K562 (cell line): ENCODE measurements around the gene EXOC4. TPM values are rescaled to one million over a fixed set of nuclear protein-coding genes. Genes with fewer than 3 reads are reported as not detected.

Experiments used
- ATAC-seq: fragments of 200-7000 bp; cut with Tn5 transposase; 3 replicates; pipeline ENCODE4 v1.9.1; 2020; ENCODE audit warnings: moderate library complexity
- BruUV-seq: library from RNA; stranded (reverse); fragments of 400-500 nt; replicated peaks from 2 replicates; lab custom pipeline; 2021; lab: Mats Ljungman, UMichigan
- CTCF ChIA-PET: fragments of 300-600 bp; formaldehyde crosslinking; extraction: SDS; loops from one replicate; lab custom pipeline; 2021; ENCODE audit warnings: low intra/inter-chr PET ratio; lab: Yijun Ruan, JAX
- POLR2A ChIA-PET: fragments of 300-600, 350-650 bp; sonication (Branson Sonifier 250); formaldehyde crosslinking; extraction: SDS; loops from one replicate; lab custom pipeline; 2021; ENCODE audit warnings: antibody characterized with exemption, inconsistent platforms; lab: Yijun Ruan, JAX
- DNase-seq, 4 experiments: peaks; one replicate each; pipeline versions ENCODE4 v3.0.0 to v3.0.0-alpha.2; 2011 to 2018; ENCODE audit warnings: low spot score in 3 of 4, mixed read lengths in 3 of 4; ENCODE audit errors: extremely low read depth in 1 of 4
- FAIRE-seq: peaks from 2 replicates; lab custom pipeline; 2011; peaks lifted over from hg19 to GRCh38; lab: Jason Lieb, UNC
- H2AFZ ChIP-seq: 2 replicates; pipeline ENCODE4 v1.6.0; 2011; ENCODE audit warnings: low read depth, low read length, control low read depth, inconsistent platforms
- H3K27ac ChIP-seq: fragments of 200-600 bp; 3 replicates; pipeline ENCODE4 v1.8.0; 2011; ENCODE audit warnings: low read depth, mild to moderate bottlenecking, control low read depth, inconsistent platforms, low read length, moderate library complexity, mixed read lengths; ENCODE audit errors: extremely low read depth
- H3K27me3 ChIP-seq, 2 experiments: fragments of 300-600 bp in 1 of 2; 2 replicates in 1 of 2; 3 replicates in 1 of 2; pipeline versions ENCODE4 v1.6.0 to v1.8.0; 2011; ENCODE audit warnings: inconsistent platforms in 2 of 2, low read length in 2 of 2, mild to moderate bottlenecking in 1 of 2, mixed read lengths in 1 of 2, moderate library complexity in 1 of 2; ENCODE audit not compliant: control insufficient read depth in 2 of 2, insufficient read depth in 2 of 2
- H3K36me3 ChIP-seq: fragments of 300-600 bp; 3 replicates; pipeline ENCODE4 v1.8.0; 2011; ENCODE audit warnings: mild to moderate bottlenecking, low read length, inconsistent platforms; ENCODE audit not compliant: control insufficient read depth, insufficient read depth
- H3K4me1 ChIP-seq, 2 experiments: fragments of 200-600 bp in 1 of 2; replicated peaks in 1 of 2; 2 replicates in 1 of 2; 3 replicates in 1 of 2; pipeline versions ENCODE4 v1.5.1 to v1.8.0; 2011; ENCODE audit warnings: inconsistent platforms in 2 of 2, low read length in 2 of 2, mild to moderate bottlenecking in 1 of 2, mixed read lengths in 1 of 2, moderate library complexity in 1 of 2; ENCODE audit not compliant: control insufficient read depth in 2 of 2, insufficient read depth in 2 of 2
- H3K4me2 ChIP-seq: 2 replicates; pipeline ENCODE4 v1.6.1; 2011; ENCODE audit warnings: low read length, control low read depth, inconsistent platforms, mixed read lengths; ENCODE audit not compliant: insufficient read depth
- H3K4me3 ChIP-seq: fragments of 200-600 bp; sonication (generic), shearing (Covaris generic); 2 replicates; pipeline ENCODE4 v1.5.1; 2016; ENCODE audit warnings: control low read depth, inconsistent platforms
- H3K79me2 ChIP-seq: fragments of 200-600 bp; 3 replicates; pipeline ENCODE4 v1.8.0; 2011; ENCODE audit warnings: low read length, inconsistent platforms; ENCODE audit not compliant: control insufficient read depth, insufficient read depth
- H3K9ac ChIP-seq, 2 experiments: 2 replicates each; pipeline versions ENCODE4 v1.6.0 to v1.6.1; 2011; ENCODE audit warnings: low read depth in 2 of 2, low read length in 2 of 2, control low read depth in 1 of 2, inconsistent platforms in 1 of 2, mild to moderate bottlenecking in 1 of 2, mixed read lengths in 1 of 2; ENCODE audit not compliant: insufficient read depth in 1 of 2
- H3K9me1 ChIP-seq: one replicate; pipeline ENCODE4 v1.6.0; 2011; ENCODE audit warnings: inconsistent platforms, mild to moderate bottlenecking, low read length, moderate library complexity; ENCODE audit not compliant: control insufficient read depth, insufficient read depth
- H3K9me3 ChIP-seq: replicated peaks from 2 replicates; pipeline ENCODE4 v1.5.1; 2011; ENCODE audit warnings: low read depth, low read length, inconsistent platforms; ENCODE audit not compliant: control insufficient read depth, insufficient read depth
- H4K20me1 ChIP-seq: replicated peaks from 2 replicates; pipeline ENCODE4 v1.6.1; 2011; ENCODE audit warnings: low read length, inconsistent platforms, mixed read lengths; ENCODE audit not compliant: control insufficient read depth, insufficient read depth
- NELFE ChIP-seq: IDR thresholded peaks from 2 replicates; pipeline ENCODE4 v1.6.1; 2011; ENCODE audit warnings: mild to moderate bottlenecking; ENCODE audit not compliant: insufficient read depth, insufficient read length
- RBM25 ChIP-seq: fragments of 200-400 bp; formaldehyde crosslinking; IDR thresholded peaks from 2 replicates; pipeline ENCODE4 v1.6.1; 2018; ENCODE audit warnings: low read length, low read depth, moderate library complexity; ENCODE audit not compliant: severe bottlenecking
- RFX7 ChIP-seq: fragments of 250-450 bp; sonication (Bioruptor Pico); IDR thresholded peaks from 2 replicates; pipeline ENCODE4 v1.5.1; 2021; ENCODE audit warnings: mild to moderate bottlenecking
- STAT5B ChIP-seq: fragments of 250-450 bp; sonication (Bioruptor Pico); IDR thresholded peaks from 2 replicates; pipeline ENCODE4 v1.8.0; 2021; ENCODE audit warnings: mild to moderate bottlenecking, inconsistent platforms
- ZNF780A ChIP-seq: fragments of 250-450 bp; sonication (Bioruptor Pico); IDR thresholded peaks from 2 replicates; pipeline ENCODE4 v1.5.0; 2021; ENCODE audit warnings: mild to moderate bottlenecking
- WGBS: fragments of 100-300 bp; shearing (Covaris generic); methylation state at CpG from one replicate; pipeline ENCODE4 v1.1.6; 2016; ENCODE audit warnings: low coverage, mixed read lengths; ENCODE audit not compliant: insufficient coverage; ENCODE audit errors: missing lambda C conversion rate; 5-methylcytosine and 5-hydroxymethylcytosine counted together
- in situ Hi-C: fragments of 300-500 bp; cut with MboI; formaldehyde crosslinking; loops from 4 replicates; pipeline ENCODE4 v1.15.0; 2018; ENCODE audit warnings: inconsistent platforms, mixed read lengths
- intact Hi-C: fragments of 100-400 bp; cut with micrococcal nuclease; formaldehyde crosslinking; loops from 2 replicates; pipeline ENCODE4 v1.14.2; 2022
- polyA plus RNA-seq, 8 experiments: library from polyadenylated mRNA; depleted of rRNA in 4 of 8; stranded (reverse) in 5 of 8; unstranded in 3 of 8; fragments of >200 nt; fragmentation: Nextera tagmentation in 2 of 8; fragmentation: Illumina TruSeq in 1 of 8; extraction: Ambion mirVana in 2 of 8; extraction: Trizol in 1 of 8; gene quantifications; 2 replicates each; pipeline versions ENCODE4 v1.2.1 to v1.2.3, GENCODE V29; 2011 to 2014; ENCODE audit warnings: inconsistent platforms in 1 of 8, missing spikeins in 1 of 8
- total RNA-seq, 7 experiments: library from RNA; depleted of rRNA in 6 of 7; stranded (reverse); fragments of >200 nt in 6 of 7; fragmentation: Illumina TruSeq in 2 of 7; extraction: Trizol in 2 of 7; gene quantifications; 2 replicates each; pipeline versions ENCODE4 v1.2.1 to v1.2.3, GENCODE V29; 2011 to 2021; ENCODE audit warnings: low replicate concordance in 1 of 7
- TF ChIP-seq, protein P1 (sequence below): sonication (generic); formaldehyde crosslinking; IDR thresholded peaks from 2 replicates; pipeline ENCODE4 v1.8.0; 2022; ENCODE audit warnings: missing genetic modification reagents, mild to moderate bottlenecking, borderline replicate concordance
- TF ChIP-seq, protein P2 (sequence below): fragments of 250-450 bp; sonication (Bioruptor Pico); IDR thresholded peaks from 2 replicates; pipeline ENCODE4 v1.4.0; 2020; ENCODE audit warnings: mild to moderate bottlenecking, moderate library complexity
- TF ChIP-seq, protein P3 (sequence below): IDR thresholded peaks from 2 replicates; pipeline ENCODE4 v1.6.1; 2014; ENCODE audit warnings: antibody characterized with exemption

EXOC4 gene
- total and polyA plus RNA-seq, 9 of the 15 experiments (the other 6 are each of a cell fraction or from before 2014, with no cell fraction given), result 18.5 to 73.1 (median 46.6) TPM

DNA sequence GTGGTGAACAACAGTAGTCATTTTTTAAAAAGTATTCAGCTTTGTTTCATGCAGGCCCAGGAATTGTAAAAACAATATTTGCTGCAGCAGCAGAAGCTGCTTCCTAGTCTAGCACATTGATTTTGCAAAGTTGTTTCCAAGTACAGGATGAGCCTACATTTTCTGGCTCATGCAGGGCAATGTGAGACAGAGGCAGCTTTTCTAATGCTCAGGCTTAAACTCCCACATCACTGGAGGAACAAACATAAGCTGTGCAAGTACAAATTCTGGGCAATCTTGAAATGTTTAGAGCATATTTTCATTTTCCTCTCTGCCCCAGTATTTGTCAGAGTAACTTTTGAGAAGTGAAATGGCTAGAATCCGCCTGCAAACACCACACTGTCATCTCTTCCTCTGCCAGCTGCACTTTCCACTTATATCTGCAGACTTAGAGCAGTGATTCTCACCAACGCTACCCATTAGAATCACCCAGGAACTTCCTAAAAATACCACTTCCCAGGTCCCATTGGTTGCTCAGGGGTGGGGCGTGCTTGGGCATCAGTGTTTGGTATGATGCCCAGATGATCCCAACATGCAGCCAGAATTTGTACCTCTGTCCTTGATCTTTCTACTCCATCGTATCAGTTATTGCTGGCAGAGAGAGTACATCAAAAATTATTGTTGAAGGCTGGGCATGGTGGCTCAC is 570.1 kb downstream of the EXOC4 start:
- BruUV-seq, result no TSS peak
- intact Hi-C loops, result no loop called here
- Histone ChIP-seq H3K4me3 (no peak overlapping the region), H3K4me2 (no peak overlapping the region), H4K20me1 (no peaks in the 10 kb centered on the region), H3K79me2 (no peaks in the 10 kb centered on the region), H3K27ac (no peak overlapping the region), H3K36me3 (no peaks in the 10 kb centered on the region), H3K9ac (no peak overlapping the region), H3K4me1 (no peaks in the 10 kb centered on the region), H3K27me3 (no peaks in the 10 kb centered on the region), H2AFZ (no peak overlapping the region), H3K9me1 (no peaks in the 10 kb centered on the region)
- CTCF ChIA-PET, result no interaction called here
- WGBS, result 47% methylated on average over 4 of the region's 4 CpGs
- no peak for DNase-seq
- POLR2A ChIA-PET, result interaction anchor here (0.6 kb wide), 1 partner anchor 48 kb away, joined by 3 read pairs; no protein-coding TSS in a partner anchor
- no peak for ATAC-seq
- FAIRE-seq, result no peak
- in situ Hi-C loops, result no loop called here
- no peak for TF ChIP-seq ZNF780A (CRISPR knock-in tag)
- no peak for TF ChIP-seq RBM25
- TF ChIP-seq RFX7 (CRISPR knock-in tag), result no peak
- TF ChIP-seq, protein P1, sequence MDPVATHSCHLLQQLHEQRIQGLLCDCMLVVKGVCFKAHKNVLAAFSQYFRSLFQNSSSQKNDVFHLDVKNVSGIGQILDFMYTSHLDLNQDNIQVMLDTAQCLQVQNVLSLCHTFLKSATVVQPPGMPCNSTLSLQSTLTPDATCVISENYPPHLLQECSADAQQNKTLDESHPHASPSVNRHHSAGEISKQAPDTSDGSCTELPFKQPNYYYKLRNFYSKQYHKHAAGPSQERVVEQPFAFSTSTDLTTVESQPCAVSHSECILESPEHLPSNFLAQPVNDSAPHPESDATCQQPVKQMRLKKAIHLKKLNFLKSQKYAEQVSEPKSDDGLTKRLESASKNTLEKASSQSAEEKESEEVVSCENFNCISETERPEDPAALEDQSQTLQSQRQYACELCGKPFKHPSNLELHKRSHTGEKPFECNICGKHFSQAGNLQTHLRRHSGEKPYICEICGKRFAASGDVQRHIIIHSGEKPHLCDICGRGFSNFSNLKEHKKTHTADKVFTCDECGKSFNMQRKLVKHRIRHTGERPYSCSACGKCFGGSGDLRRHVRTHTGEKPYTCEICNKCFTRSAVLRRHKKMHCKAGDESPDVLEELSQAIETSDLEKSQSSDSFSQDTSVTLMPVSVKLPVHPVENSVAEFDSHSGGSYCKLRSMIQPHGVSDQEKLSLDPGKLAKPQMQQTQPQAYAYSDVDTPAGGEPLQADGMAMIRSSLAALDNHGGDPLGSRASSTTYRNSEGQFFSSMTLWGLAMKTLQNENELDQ (CRISPR knock-in tag), result no peak
- TF ChIP-seq, protein P2, sequence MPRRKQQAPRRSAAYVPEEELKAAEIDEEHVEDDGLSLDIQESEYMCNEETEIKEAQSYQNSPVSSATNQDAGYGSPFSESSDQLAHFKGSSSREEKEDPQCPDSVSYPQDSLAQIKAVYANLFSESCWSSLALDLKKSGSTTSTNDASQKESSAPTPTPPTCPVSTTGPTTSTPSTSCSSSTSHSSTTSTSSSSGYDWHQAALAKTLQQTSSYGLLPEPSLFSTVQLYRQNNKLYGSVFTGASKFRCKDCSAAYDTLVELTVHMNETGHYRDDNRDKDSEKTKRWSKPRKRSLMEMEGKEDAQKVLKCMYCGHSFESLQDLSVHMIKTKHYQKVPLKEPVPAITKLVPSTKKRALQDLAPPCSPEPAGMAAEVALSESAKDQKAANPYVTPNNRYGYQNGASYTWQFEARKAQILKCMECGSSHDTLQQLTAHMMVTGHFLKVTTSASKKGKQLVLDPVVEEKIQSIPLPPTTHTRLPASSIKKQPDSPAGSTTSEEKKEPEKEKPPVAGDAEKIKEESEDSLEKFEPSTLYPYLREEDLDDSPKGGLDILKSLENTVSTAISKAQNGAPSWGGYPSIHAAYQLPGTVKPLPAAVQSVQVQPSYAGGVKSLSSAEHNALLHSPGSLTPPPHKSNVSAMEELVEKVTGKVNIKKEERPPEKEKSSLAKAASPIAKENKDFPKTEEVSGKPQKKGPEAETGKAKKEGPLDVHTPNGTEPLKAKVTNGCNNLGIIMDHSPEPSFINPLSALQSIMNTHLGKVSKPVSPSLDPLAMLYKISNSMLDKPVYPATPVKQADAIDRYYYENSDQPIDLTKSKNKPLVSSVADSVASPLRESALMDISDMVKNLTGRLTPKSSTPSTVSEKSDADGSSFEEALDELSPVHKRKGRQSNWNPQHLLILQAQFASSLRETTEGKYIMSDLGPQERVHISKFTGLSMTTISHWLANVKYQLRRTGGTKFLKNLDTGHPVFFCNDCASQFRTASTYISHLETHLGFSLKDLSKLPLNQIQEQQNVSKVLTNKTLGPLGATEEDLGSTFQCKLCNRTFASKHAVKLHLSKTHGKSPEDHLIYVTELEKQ (CRISPR knock-in tag), result no peak
- TF ChIP-seq, protein P3, sequence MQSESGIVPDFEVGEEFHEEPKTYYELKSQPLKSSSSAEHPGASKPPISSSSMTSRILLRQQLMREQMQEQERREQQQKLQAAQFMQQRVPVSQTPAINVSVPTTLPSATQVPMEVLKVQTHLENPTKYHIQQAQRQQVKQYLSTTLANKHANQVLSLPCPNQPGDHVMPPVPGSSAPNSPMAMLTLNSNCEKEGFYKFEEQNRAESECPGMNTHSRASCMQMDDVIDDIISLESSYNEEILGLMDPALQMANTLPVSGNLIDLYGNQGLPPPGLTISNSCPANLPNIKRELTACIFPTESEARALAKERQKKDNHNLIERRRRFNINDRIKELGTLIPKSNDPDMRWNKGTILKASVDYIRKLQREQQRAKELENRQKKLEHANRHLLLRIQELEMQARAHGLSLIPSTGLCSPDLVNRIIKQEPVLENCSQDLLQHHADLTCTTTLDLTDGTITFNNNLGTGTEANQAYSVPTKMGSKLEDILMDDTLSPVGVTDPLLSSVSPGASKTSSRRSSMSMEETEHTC, result no peak
- TF ChIP-seq STAT5B, result no peak
- no peak for TF ChIP-seq NELFE
- TF ChIP-seq, all 486 proteins: peak for 0
- no peaks in the 10 kb centered on the region for H3K9me3 ChIP-seq
